AG10803 (cell line): ENCODE results near the gene CELF2.

Source experiments
- DNase-seq: peaks from one replicate; pipeline ENCODE4 v3.0.0; 2010; ENCODE audit warnings: low read depth
- H3K4me3 ChIP-seq: 2 replicates; pipeline ENCODE4 v1.5.1; 2011; ENCODE audit warnings: mild to moderate bottlenecking, low read length, control low read depth
- TF ChIP-seq, protein P1 (sequence below): conservative IDR thresholded peaks from 2 replicates; pipeline ENCODE4 v1.5.1; 2011; ENCODE audit warnings: mild to moderate bottlenecking, low read length, control low read depth, inconsistent platforms

Gene CELF2

DNA sequence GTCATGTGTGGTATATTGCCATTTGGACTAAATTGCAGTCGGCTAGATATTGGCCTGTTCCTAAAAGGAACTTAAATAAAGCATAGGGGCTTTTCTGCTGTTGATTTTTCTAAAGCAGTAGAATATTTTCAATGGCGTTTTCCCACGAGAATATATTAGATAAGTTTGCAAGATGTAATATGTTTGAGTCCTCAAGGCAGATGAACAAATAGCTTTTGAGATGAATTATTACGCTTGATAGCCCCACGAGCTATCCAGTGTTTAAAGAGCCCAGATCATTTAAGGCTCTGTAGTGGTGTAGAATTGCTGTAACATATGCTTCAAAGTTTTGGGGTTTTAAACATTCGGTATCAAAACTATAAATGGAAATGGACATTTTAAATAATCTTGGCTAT lies 2.9 kb downstream of the CELF2 start:
- DNase-seq, result no peak
- TF ChIP-seq, protein P1, sequence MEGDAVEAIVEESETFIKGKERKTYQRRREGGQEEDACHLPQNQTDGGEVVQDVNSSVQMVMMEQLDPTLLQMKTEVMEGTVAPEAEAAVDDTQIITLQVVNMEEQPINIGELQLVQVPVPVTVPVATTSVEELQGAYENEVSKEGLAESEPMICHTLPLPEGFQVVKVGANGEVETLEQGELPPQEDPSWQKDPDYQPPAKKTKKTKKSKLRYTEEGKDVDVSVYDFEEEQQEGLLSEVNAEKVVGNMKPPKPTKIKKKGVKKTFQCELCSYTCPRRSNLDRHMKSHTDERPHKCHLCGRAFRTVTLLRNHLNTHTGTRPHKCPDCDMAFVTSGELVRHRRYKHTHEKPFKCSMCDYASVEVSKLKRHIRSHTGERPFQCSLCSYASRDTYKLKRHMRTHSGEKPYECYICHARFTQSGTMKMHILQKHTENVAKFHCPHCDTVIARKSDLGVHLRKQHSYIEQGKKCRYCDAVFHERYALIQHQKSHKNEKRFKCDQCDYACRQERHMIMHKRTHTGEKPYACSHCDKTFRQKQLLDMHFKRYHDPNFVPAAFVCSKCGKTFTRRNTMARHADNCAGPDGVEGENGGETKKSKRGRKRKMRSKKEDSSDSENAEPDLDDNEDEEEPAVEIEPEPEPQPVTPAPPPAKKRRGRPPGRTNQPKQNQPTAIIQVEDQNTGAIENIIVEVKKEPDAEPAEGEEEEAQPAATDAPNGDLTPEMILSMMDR, result no peak
- no peak overlapping the region for H3K4me3 ChIP-seq

DNA sequence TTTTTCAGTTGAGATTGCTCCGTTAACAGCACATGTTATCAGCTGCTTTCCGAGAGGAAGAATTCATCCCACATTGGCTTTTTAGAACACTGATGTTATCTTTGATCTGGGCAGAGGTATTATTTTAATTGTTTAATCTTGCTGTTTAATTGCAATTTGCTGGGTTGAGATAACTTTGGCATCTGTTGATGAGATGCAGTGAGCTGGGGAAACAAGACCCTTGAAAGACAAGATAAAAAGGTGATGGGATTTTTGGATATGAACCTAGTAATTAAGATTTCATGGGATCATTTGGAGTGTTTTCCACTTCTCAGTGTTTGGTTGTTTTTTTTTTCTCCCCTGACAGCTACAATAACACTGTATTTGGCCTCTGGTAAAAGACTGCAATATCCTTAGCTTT lies 4.5 kb downstream of the CELF2 start:
- TF ChIP-seq, protein P1, result no peak
- DNase-seq, result no peak
- H3K4me3 ChIP-seq, result no peak overlapping the region

DNA sequence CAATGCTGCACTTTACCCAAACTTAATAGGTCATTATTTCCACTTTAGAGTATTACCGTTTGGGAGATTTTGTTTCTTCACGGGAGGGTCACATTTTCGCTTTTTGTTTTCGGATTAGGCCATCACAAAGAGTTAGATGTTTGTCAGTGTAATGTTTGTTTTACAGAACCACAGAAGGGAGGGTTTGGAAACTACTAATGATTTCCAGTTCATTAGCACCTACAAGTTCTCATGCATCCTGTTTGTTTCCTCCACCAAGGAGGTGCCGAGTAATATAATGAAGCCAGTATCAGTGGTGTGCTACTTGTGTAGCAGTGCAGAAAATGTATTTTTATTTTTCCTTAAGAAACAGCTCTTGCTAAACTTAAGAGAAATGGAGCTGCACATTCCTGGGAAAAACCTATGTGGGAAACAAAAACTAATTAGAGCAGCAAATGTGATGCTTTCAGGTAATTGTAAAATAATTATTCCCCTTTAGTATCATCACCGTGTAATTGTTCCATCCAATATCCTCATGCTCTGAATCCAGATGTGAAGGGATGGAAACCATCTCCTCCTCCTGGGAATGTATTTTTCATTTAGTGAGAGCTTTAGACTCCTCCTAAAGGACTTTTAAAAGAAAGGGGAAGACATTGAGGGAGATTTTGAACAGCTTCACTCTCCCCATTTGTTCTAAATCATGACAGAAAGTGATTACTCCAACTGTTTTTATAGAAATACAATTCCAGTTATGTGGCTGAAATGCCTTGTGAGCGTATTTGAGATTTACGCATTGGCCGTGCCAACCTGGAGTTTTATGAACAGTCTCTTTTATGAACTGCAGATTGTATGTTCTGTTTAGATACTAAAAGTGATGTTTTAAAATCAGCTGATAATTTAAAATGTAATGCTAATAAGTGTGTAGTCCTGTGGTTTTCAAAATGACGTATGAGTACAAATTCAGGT lies 5.6 kb downstream of the CELF2 start:
- no peak overlapping the region for H3K4me3 ChIP-seq
- no peak for DNase-seq
- TF ChIP-seq, protein P1, result no peak

DNA sequence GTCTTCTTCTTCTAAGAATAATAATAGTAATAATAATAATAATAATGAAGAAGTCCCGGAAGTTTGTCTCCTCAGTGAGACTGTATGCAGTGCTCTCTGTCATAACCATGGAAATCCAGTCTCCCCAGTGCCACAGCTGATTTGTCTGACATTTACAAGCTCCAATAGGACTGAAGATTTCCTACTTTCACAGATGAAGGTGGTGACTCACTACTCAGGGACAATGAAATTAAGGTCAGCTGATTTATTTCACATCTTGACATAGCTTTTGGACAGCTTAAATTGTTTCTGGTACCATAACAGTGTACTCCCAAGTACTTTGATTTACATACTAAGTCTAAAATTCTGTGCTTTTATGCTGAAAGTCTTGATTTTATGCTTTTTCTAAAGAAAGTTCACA lies 6.9 kb downstream of the CELF2 start:
- no peak overlapping the region for H3K4me3 ChIP-seq
- peak; percentile 20 for DNase-seq
- TF ChIP-seq, protein P1, result no peak

DNA sequence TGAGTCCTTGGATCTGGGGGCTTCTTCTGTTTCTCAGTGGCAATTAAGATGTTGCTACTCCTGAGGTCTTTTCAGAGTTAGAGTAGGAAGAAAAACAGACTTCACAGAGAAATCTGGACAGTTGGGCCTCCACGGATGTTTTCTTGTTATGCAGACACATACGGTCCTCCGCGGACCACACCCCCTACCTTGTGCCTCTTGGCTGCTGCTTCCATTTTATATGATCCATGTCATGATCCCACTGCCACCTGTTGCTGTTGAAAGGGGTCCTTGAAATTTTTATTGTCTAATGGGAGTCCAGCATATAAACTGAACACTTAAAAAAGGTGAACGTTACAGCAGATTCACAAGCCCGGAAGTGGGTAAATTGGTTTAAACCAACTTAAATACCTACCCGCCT lies 8.3 kb downstream of the CELF2 start:
- TF ChIP-seq, protein P1, result no peak
- DNase-seq, result no peak
- no peak overlapping the region for H3K4me3 ChIP-seq

DNA sequence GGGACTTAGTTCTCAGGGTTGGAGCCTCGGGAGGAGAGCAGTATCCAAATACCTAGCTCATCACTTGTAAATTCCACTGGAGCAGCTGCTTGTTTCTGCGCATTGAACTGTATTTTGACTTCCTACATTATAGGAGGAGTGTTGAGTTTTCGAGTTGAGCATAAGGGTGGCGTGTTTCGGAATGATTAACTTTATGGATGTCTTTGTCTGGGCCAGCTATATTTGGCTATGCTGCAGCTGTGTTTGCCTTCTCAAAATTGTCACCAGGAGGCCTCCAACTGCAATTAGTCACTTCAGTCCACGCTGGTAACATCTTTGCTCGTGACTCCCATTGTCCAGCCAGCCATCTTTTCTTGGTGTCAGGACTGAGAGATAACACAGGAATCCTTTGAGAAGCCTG lies 9.1 kb downstream of the CELF2 start:
- TF ChIP-seq, protein P1, result no peak
- H3K4me3 ChIP-seq, result no peak overlapping the region
- DNase-seq, result peak; percentile 22

DNA sequence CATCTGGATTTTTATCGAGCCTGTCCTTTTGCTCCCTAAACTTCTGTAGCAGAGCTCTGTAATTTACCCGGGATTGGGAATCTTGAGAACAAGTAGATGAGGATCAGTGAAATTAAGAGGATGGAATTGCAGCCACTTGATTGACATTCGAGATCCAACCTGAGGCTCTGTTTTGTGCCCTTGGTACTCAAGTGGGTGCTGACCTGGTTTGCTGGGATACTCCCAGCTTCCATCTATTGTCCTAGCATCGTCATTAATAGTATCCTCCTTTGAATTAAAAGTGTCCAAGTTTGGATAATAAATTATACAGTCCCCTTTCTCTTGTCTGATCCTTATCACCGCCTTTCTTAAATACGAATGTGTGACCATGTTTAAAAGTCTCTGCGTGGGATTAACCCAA lies 17.1 kb downstream of the CELF2 start:
- no peak overlapping the region for H3K4me3 ChIP-seq
- TF ChIP-seq, protein P1, result no peak
- DNase-seq, result no peak
